Measurements from ENCODE around the gene ZFP36L2.

ZFP36L2 gene

DNA sequence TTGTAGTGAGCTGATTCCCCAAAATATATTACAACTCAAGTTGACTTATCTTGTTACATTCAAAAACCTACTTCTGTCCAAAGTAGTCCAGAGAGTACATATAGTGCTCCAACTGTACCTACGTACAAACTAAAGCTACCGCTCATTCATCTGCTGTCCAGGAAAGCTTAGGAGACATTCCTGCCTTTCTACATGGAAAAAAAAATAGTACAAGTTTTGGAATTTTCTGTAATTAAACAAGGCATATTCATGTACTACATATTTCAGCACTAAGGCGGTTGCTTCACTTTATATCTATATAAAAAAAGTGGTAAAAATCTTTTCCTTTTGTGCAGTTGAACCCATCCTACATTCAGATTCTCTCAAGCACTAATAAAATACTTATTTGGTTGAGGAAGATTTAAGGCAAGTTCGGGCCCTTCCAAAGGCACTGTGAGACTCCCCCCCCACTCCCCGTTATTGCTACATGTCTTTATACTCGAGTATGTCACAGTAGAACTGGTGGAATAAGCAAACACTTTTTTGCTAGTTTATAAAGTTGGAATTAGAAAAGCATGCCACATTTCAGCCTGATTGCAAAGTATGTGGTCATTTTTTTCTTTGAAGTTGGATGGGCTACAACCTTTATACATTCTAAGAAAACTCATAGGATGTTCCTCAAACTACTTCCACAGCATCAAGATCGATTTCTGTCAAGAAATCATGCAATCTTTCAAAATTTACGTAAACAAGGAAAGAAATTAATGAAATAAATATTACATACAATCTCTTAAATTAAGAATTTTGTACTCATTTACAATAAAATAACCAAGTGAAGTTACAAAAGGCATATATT, 3.7 kb downstream of the ZFP36L2 start:
- TF ChIP-seq, protein P1, sequence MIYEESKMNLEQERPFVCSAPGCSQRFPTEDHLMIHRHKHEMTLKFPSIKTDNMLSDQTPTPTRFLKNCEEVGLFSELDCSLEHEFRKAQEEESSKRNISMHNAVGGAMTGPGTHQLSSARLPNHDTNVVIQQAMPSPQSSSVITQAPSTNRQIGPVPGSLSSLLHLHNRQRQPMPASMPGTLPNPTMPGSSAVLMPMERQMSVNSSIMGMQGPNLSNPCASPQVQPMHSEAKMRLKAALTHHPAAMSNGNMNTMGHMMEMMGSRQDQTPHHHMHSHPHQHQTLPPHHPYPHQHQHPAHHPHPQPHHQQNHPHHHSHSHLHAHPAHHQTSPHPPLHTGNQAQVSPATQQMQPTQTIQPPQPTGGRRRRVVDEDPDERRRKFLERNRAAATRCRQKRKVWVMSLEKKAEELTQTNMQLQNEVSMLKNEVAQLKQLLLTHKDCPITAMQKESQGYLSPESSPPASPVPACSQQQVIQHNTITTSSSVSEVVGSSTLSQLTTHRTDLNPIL (CRISPR knock-in tag; IDR thresholded peaks at IDR 0.05; ENCODE audit: low read depth) = no peak
- TF ChIP-seq, protein P2, sequence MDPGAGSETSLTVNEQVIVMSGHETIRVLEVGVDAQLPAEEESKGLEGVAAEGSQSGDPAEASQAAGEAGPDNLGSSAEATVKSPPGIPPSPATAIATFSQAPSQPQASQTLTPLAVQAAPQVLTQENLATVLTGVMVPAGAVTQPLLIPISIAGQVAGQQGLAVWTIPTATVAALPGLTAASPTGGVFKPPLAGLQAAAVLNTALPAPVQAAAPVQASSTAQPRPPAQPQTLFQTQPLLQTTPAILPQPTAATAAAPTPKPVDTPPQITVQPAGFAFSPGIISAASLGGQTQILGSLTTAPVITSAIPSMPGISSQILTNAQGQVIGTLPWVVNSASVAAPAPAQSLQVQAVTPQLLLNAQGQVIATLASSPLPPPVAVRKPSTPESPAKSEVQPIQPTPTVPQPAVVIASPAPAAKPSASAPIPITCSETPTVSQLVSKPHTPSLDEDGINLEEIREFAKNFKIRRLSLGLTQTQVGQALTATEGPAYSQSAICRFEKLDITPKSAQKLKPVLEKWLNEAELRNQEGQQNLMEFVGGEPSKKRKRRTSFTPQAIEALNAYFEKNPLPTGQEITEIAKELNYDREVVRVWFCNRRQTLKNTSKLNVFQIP (CRISPR knock-in tag; IDR thresholded peaks at IDR 0.05; ENCODE audit: borderline replicate concordance, low read depth) = no peak
- TF ChIP-seq ESRRG (CRISPR knock-in tag; IDR thresholded peaks at IDR 0.05) (no peak), ZNF565 (CRISPR knock-in tag; conservative IDR thresholded peaks at IDR 0.05; ENCODE audit: low read depth) (no peak), ARNTL (CRISPR knock-in tag; IDR thresholded peaks at IDR 0.05; ENCODE audit: borderline replicate concordance, low read depth) (no peak), SNAI2 (CRISPR knock-in tag; IDR thresholded peaks at IDR 0.05) (no peak), BACH2 (CRISPR knock-in tag; IDR thresholded peaks at IDR 0.05; ENCODE audit: borderline replicate concordance) (no peak), PPARA (CRISPR knock-in tag; IDR thresholded peaks at IDR 0.05; ENCODE audit: borderline replicate concordance) (no peak), ZC3H10 (CRISPR knock-in tag; IDR thresholded peaks at IDR 0.05) (no peak), ZNF8 (CRISPR knock-in tag; IDR thresholded peaks at IDR 0.05) (no peak)
- TF ChIP-seq, protein P3, sequence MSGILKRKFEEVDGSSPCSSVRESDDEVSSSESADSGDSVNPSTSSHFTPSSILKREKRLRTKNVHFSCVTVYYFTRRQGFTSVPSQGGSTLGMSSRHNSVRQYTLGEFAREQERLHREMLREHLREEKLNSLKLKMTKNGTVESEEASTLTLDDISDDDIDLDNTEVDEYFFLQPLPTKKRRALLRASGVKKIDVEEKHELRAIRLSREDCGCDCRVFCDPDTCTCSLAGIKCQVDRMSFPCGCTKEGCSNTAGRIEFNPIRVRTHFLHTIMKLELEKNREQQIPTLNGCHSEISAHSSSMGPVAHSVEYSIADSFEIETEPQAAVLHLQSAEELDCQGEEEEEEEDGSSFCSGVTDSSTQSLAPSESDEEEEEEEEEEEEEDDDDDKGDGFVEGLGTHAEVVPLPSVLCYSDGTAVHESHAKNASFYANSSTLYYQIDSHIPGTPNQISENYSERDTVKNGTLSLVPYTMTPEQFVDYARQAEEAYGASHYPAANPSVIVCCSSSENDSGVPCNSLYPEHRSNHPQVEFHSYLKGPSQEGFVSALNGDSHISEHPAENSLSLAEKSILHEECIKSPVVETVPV (CRISPR knock-in tag; IDR thresholded peaks at IDR 0.05) = no peak
- ATAC-seq = no peak

DNA sequence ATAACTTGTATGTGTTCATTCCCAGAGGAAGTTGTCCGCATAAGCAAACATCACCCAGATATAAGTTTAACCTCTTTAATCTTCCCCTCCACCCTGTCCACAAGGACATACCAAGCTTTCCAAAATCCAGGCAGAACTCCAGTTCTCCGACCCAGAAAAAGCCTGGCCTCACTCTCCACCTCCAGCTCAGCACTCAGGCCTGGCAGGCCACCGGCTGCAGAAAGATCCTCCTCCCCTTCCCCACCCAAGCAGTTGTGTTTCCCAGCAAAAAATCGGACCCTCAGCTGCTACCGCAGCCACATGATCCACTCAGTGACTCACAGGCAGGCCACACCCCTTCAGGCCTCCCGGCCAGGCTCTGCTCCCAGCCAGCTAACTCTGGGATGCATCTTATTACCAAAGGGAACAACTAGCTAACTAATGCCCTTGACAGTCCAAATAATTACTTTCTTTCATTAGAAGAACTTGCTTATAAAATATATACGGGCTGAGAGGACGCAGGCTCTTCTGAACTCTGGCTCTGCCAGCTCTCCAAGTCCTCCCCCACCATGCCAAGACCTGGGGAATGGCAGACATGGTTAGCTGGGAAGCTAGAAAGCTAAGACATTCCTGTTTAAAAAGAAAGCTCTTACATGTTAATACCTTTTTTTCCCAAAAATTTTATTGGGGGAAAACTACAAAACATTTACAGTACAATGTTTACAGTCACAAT, 4.5 kb downstream of the ZFP36L2 start:
- peak; percentile 34 for ATAC-seq
- TF ChIP-seq GLIS3 (CRISPR knock-in tag; IDR thresholded peaks at IDR 0.05) (0 out of 2 replicates have a peak, but pooled peaks have one; percentile 7), ZNF70 (CRISPR knock-in tag; IDR thresholded peaks at IDR 0.05) (peak; percentile 77; the same call in 1 of the 2 replicates), ISL1 (CRISPR knock-in tag; IDR thresholded peaks at IDR 0.05) (peak; percentile 13; the same call in 1 of the 2 replicates), CSDC2 (CRISPR knock-in tag; IDR thresholded peaks at IDR 0.05) (0 out of 2 replicates have a peak, but pooled peaks have one; percentile 11), ZNF565 (CRISPR knock-in tag; conservative IDR thresholded peaks at IDR 0.05; ENCODE audit: low read depth) (no peak), ZFP30 (CRISPR knock-in tag; IDR thresholded peaks at IDR 0.05) (no peak), ARNTL (CRISPR knock-in tag; IDR thresholded peaks at IDR 0.05; ENCODE audit: borderline replicate concordance, low read depth) (0 out of 2 replicates have a peak, but pooled peaks have one; percentile 7), ZC3H10 (CRISPR knock-in tag; IDR thresholded peaks at IDR 0.05) (no peak), ZFP3 (CRISPR knock-in tag; IDR thresholded peaks at IDR 0.05) (no peak), ESRRG (CRISPR knock-in tag; IDR thresholded peaks at IDR 0.05) (peak; percentile 85; the same call in 1 of the 2 replicates), PPARA (CRISPR knock-in tag; IDR thresholded peaks at IDR 0.05; ENCODE audit: borderline replicate concordance) (no peak; the same call in 1 of the 2 replicates)
- TF ChIP-seq, protein P2 (CRISPR knock-in tag; IDR thresholded peaks at IDR 0.05; ENCODE audit: borderline replicate concordance, low read depth) = no peak
- TF ChIP-seq, protein P4, sequence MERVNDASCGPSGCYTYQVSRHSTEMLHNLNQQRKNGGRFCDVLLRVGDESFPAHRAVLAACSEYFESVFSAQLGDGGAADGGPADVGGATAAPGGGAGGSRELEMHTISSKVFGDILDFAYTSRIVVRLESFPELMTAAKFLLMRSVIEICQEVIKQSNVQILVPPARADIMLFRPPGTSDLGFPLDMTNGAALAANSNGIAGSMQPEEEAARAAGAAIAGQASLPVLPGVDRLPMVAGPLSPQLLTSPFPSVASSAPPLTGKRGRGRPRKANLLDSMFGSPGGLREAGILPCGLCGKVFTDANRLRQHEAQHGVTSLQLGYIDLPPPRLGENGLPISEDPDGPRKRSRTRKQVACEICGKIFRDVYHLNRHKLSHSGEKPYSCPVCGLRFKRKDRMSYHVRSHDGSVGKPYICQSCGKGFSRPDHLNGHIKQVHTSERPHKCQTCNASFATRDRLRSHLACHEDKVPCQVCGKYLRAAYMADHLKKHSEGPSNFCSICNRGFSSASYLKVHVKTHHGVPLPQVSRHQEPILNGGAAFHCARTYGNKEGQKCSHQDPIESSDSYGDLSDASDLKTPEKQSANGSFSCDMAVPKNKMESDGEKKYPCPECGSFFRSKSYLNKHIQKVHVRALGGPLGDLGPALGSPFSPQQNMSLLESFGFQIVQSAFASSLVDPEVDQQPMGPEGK (CRISPR knock-in tag; IDR thresholded peaks at IDR 0.05; ENCODE audit: borderline replicate concordance) = 0 out of 2 replicates have a peak, but pooled peaks have one; percentile 13

DNA sequence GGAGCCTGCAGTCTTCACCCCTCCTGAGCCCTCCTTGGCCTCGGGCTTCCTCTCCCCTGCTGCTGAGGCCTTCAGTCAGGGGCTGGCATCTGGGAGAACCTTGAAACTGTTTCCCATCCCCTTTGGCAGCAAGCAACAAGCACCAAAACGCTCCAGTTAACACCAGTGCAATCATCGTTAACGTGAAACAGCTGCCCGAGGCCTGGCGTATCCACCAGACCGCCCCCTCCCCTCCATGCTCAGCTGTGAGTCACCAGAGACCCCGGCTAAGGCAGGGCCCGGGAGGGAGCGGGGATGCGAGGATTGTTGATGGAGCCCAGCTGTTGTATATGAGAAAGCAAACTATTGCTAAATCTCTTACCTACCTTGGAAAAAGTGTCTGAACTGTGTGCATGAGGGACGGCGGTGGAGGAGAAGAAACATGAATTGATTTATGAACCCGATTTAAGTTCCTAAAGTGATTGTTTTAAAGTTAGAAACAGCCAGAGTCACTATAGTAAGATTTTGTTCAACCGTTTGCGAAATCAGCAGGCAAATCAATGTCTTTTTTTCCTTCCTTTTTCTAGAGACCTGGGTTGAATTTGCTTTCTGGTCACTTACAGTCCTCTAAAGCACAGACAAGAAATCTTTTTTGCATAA, 5.2 kb downstream of the ZFP36L2 start:
- peak; percentile 21 for ATAC-seq
- TF ChIP-seq ISL1 (CRISPR knock-in tag; IDR thresholded peaks at IDR 0.05) = no peak
- no peak for TF ChIP-seq ZNF8 (CRISPR knock-in tag; IDR thresholded peaks at IDR 0.05)
- no peak for TF ChIP-seq PPARA (CRISPR knock-in tag; IDR thresholded peaks at IDR 0.05; ENCODE audit: borderline replicate concordance)
- TF ChIP-seq ESRRG (CRISPR knock-in tag; IDR thresholded peaks at IDR 0.05) = no peak
- no peak for TF ChIP-seq CSDC2 (CRISPR knock-in tag; IDR thresholded peaks at IDR 0.05)
- peak; percentile 51; the same call in 1 of the 2 replicates for TF ChIP-seq RARB (CRISPR knock-in tag; IDR thresholded peaks at IDR 0.05)
- TF ChIP-seq, protein P2 (CRISPR knock-in tag; IDR thresholded peaks at IDR 0.05; ENCODE audit: borderline replicate concordance, low read depth) = peak; percentile 56; the same call in 1 of the 2 replicates
- 0 out of 2 replicates have a peak, but pooled peaks have one; percentile 30 for TF ChIP-seq ZNF565 (CRISPR knock-in tag; conservative IDR thresholded peaks at IDR 0.05; ENCODE audit: low read depth)
- peak; percentile 91 for TF ChIP-seq TCF4 (CRISPR knock-in tag; IDR thresholded peaks at IDR 0.05; ENCODE audit: borderline replicate concordance)
- TF ChIP-seq ZC3H10 (CRISPR knock-in tag; IDR thresholded peaks at IDR 0.05) = no peak
- TF ChIP-seq GLIS3 (CRISPR knock-in tag; IDR thresholded peaks at IDR 0.05) = no peak
- TF ChIP-seq, protein P3 (CRISPR knock-in tag; IDR thresholded peaks at IDR 0.05) = no peak
- peak; percentile 59; the same call in 1 of the 2 replicates for TF ChIP-seq ZNF70 (CRISPR knock-in tag; IDR thresholded peaks at IDR 0.05)

All from SK-N-SH treated with all-trans-retinoic acid at 6 μM for 48 hours (cell line).